ENCODE data around the gene HTRA2. TPM values are rescaled to one million over a fixed set of nuclear protein-coding genes. Genes with fewer than 3 reads are reported as not detected.
A peak's percentile ranks its signal among the peaks of the same experiment; 100 is the strongest.

HTRA2 gene
- total RNA-seq, 2 donors from 2014 or later: 18.5 to 21.4 TPM

GRCh38 chr2:74550231-74550630 lies 20.5 kb downstream of the HTRA2 start:
- DNase-seq (no peak), ATAC-seq (no peak)
- peaks cover 60% of the 10 kb centered on the region for H3K27me3 Mint-ChIP-seq
- H3K4me3 Mint-ChIP-seq: no peak overlapping the region
- H3K36me3 Mint-ChIP-seq (ENCODE audit: low read depth): peaks cover 18% of the 10 kb centered on the region
- no peaks in the 10 kb centered on the region for H3K9me3 ChIP-seq (ENCODE audit: control insufficient read depth, low read length, poor library complexity, severe bottlenecking)
- no peak overlapping the region for H3K27ac Mint-ChIP-seq
- peaks cover 24% of the 10 kb centered on the region for H3K4me1 Mint-ChIP-seq

GRCh38 chr2:74551530-74551929 lies 21.8 kb downstream of the HTRA2 start:
- Mint-ChIP-seq H3K27ac (no peak overlapping the region), H3K27me3 (peaks cover 47% of the 10 kb centered on the region), H3K4me1 (peaks cover 29% of the 10 kb centered on the region), H3K4me3 (no peak overlapping the region), H3K36me3 (ENCODE audit: low read depth) (peaks cover 15% of the 10 kb centered on the region)
- DNase-seq (no peak), ATAC-seq (no peak)
- H3K9me3 ChIP-seq (ENCODE audit: control insufficient read depth, low read length, poor library complexity, severe bottlenecking): no peaks in the 10 kb centered on the region

GRCh38 chr2:74551942-74552913 lies 22.5 kb downstream of the HTRA2 start:
- no peak for DNase-seq
- H3K27ac Mint-ChIP-seq: peak overlapping the region; percentile 92
- H3K4me1 Mint-ChIP-seq: peaks cover 29% of the 10 kb centered on the region
- H3K9me3 ChIP-seq (ENCODE audit: control insufficient read depth, low read length, poor library complexity, severe bottlenecking): no peaks in the 10 kb centered on the region
- ATAC-seq: no peak
- H3K27me3 Mint-ChIP-seq: peaks cover 43% of the 10 kb centered on the region
- peaks cover 14% of the 10 kb centered on the region for H3K36me3 Mint-ChIP-seq (ENCODE audit: low read depth)
- H3K4me3 Mint-ChIP-seq: peak overlapping the region; percentile 83

- Mint-ChIP-seq H3K27me3 (peaks cover 34% of the 10 kb centered on the region), H3K27ac (peak overlapping the region; percentile 92), H3K36me3 (ENCODE audit: low read depth) (peaks cover 11% of the 10 kb centered on the region), H3K4me1 (peaks cover 27% of the 10 kb centered on the region), H3K4me3 (peak overlapping the region; percentile 91)
- H3K9me3 ChIP-seq (ENCODE audit: control insufficient read depth, low read length, poor library complexity, severe bottlenecking): no peaks in the 10 kb centered on the region
- no peak for ATAC-seq
- no peak for DNase-seq
Measured at GRCh38 chr2:74552914-74553811, 23.4 kb downstream of the HTRA2 start.

GRCh38 chr2:74553892-74554819 lies 24.4 kb downstream of the HTRA2 start, which contains the start of the genes DOK1 and LOXL3:
DOK1 (plus strand) TSS chr2:74554720; CDS start chr2:74554755, 35 bp downstream.
LOXL3 (minus strand) TSS chr2:74553942; CDS start chr2:74552634, 1,308 bp downstream.
- Mint-ChIP-seq H3K4me1 (peaks cover 23% of the 10 kb centered on the region), H3K36me3 (ENCODE audit: low read depth) (peaks cover 7% of the 10 kb centered on the region), H3K27me3 (peaks cover 28% of the 10 kb centered on the region), H3K27ac (peak within 1 kb of the TSS; percentile 92), H3K4me3 (peak within 1 kb of the TSS; percentile 91)
- no peaks in the 10 kb centered on the region for H3K9me3 ChIP-seq (ENCODE audit: control insufficient read depth, low read length, poor library complexity, severe bottlenecking)
- peak; percentile 66 to 84 (median 78) for DNase-seq
- peak; percentile 82 for ATAC-seq

GRCh38 chr2:74554820-74555531 lies 25.2 kb downstream of the HTRA2 start:
- peak in 1 of 3 donors; percentile 22 for DNase-seq
- Mint-ChIP-seq H3K4me1 (peaks cover 24% of the 10 kb centered on the region), H3K27ac (peak overlapping the region; percentile 92), H3K36me3 (ENCODE audit: low read depth) (peaks cover 7% of the 10 kb centered on the region), H3K4me3 (peak overlapping the region; percentile 91), H3K27me3 (peaks cover 21% of the 10 kb centered on the region)
- peak; percentile 57 for ATAC-seq
- H3K9me3 ChIP-seq (ENCODE audit: control insufficient read depth, low read length, poor library complexity, severe bottlenecking): no peaks in the 10 kb centered on the region

GRCh38 chr2:74555610-74556103 lies 25.9 kb downstream of the HTRA2 start:
- no peaks in the 10 kb centered on the region for H3K9me3 ChIP-seq (ENCODE audit: control insufficient read depth, low read length, poor library complexity, severe bottlenecking)
- peaks cover 29% of the 10 kb centered on the region for H3K4me1 Mint-ChIP-seq
- H3K36me3 Mint-ChIP-seq (ENCODE audit: low read depth): peaks cover 5% of the 10 kb centered on the region
- peaks cover 21% of the 10 kb centered on the region for H3K27me3 Mint-ChIP-seq
- H3K4me3 Mint-ChIP-seq: peak overlapping the region; percentile 91
- H3K27ac Mint-ChIP-seq: peak overlapping the region; percentile 92
- ATAC-seq (no peak), DNase-seq (no peak)

GRCh38 chr2:74556159-74556558 lies 26.4 kb downstream of the HTRA2 start:
- no peak for ATAC-seq
- H3K27me3 Mint-ChIP-seq: peaks cover 16% of the 10 kb centered on the region
- peaks cover 5% of the 10 kb centered on the region for H3K36me3 Mint-ChIP-seq (ENCODE audit: low read depth)
- H3K4me1 Mint-ChIP-seq: peaks cover 29% of the 10 kb centered on the region
- DNase-seq: no peak
- H3K9me3 ChIP-seq (ENCODE audit: control insufficient read depth, low read length, poor library complexity, severe bottlenecking): no peaks in the 10 kb centered on the region
- H3K27ac Mint-ChIP-seq: peak overlapping the region; percentile 45
- peak overlapping the region; percentile 91 for H3K4me3 Mint-ChIP-seq

GRCh38 chr2:74556831-74557370 lies 27.2 kb downstream of the HTRA2 start:
- H3K27ac Mint-ChIP-seq: no peak overlapping the region
- no peak for DNase-seq
- H3K4me1 Mint-ChIP-seq: peaks cover 28% of the 10 kb centered on the region
- ATAC-seq: no peak
- peaks cover 5% of the 10 kb centered on the region for H3K36me3 Mint-ChIP-seq (ENCODE audit: low read depth)
- no peak overlapping the region for H3K4me3 Mint-ChIP-seq
- H3K9me3 ChIP-seq (ENCODE audit: control insufficient read depth, low read length, poor library complexity, severe bottlenecking): no peaks in the 10 kb centered on the region
- H3K27me3 Mint-ChIP-seq: peaks cover 14% of the 10 kb centered on the region

- H3K9me3 ChIP-seq (ENCODE audit: control insufficient read depth, low read length, poor library complexity, severe bottlenecking): no peaks in the 10 kb centered on the region
- DNase-seq (no peak), ATAC-seq (no peak)
- Mint-ChIP-seq H3K36me3 (ENCODE audit: low read depth) (peaks cover 7% of the 10 kb centered on the region), H3K4me1 (peaks cover 23% of the 10 kb centered on the region), H3K4me3 (no peak overlapping the region), H3K27me3 (peaks cover 21% of the 10 kb centered on the region), H3K27ac (no peak overlapping the region)
Measured at GRCh38 chr2:74558284-74559230, 28.8 kb downstream of the HTRA2 start.

GRCh38 chr2:74559912-74560311 lies 30.2 kb downstream of the HTRA2 start:
- H3K4me1 Mint-ChIP-seq: peaks cover 24% of the 10 kb centered on the region
- H3K9me3 ChIP-seq (ENCODE audit: control insufficient read depth, low read length, poor library complexity, severe bottlenecking): no peaks in the 10 kb centered on the region
- DNase-seq (no peak), ATAC-seq (no peak)
- peaks cover 30% of the 10 kb centered on the region for H3K27me3 Mint-ChIP-seq
- no peak overlapping the region for H3K4me3 Mint-ChIP-seq
- H3K36me3 Mint-ChIP-seq (ENCODE audit: low read depth): peaks cover 10% of the 10 kb centered on the region
- no peak overlapping the region for H3K27ac Mint-ChIP-seq

Data from T-helper 17 cell (primary cell).